Upper lobe of left lung (tissue), 4 donors: ENCODE data around the gene ATF6.
"Not testable (repeated sequence)": the region's sequence is repeated elsewhere in the genome, so short reads cannot be mapped to it uniquely, and the experiment has no call there.

Source experiments
- POLR2A ChIP-seq, 4 donors: fragments of 450-650 bp; IDR thresholded peaks; one replicate each; pipeline ENCODE4 v1.5.1; 2016 to 2017; ENCODE audit warnings: antibody characterized with exemption in 4 of 4, mild to moderate bottlenecking in 2 of 4
- POLR2AphosphoS5 ChIP-seq, 2 donors: sonication (generic); formaldehyde crosslinking; IDR thresholded peaks; one replicate each; pipeline ENCODE4 v1.5.1; 2017; ENCODE audit warnings: antibody characterized with exemption in 2 of 2
- TF ChIP-seq, protein P1 (sequence below), 6 experiments: fragments of 450-650 bp in 4 of 6; fragments of 200-600 bp in 2 of 6; sonication (generic) in 2 of 6; IDR thresholded peaks; one replicate each; pipeline ENCODE4 v1.5.1; 2016 to 2019; ENCODE audit warnings: antibody characterized with exemption in 6 of 6

GRCh38 chr1:161809202-161809601 lies 43.1 kb downstream of the ATF6 start:
- TF ChIP-seq, protein P1, sequence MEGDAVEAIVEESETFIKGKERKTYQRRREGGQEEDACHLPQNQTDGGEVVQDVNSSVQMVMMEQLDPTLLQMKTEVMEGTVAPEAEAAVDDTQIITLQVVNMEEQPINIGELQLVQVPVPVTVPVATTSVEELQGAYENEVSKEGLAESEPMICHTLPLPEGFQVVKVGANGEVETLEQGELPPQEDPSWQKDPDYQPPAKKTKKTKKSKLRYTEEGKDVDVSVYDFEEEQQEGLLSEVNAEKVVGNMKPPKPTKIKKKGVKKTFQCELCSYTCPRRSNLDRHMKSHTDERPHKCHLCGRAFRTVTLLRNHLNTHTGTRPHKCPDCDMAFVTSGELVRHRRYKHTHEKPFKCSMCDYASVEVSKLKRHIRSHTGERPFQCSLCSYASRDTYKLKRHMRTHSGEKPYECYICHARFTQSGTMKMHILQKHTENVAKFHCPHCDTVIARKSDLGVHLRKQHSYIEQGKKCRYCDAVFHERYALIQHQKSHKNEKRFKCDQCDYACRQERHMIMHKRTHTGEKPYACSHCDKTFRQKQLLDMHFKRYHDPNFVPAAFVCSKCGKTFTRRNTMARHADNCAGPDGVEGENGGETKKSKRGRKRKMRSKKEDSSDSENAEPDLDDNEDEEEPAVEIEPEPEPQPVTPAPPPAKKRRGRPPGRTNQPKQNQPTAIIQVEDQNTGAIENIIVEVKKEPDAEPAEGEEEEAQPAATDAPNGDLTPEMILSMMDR (IDR thresholded peaks at IDR 0.05), result not testable (repeated sequence)
- not testable (repeated sequence) for TF ChIP-seq POLR2A, POLR2AphosphoS5 (IDR thresholded peaks at IDR 0.05)
